GM12878 (cell line): ENCODE results near the gene LENG1. TPM values are rescaled to one million over a fixed set of nuclear protein-coding genes. Genes with fewer than 3 reads are reported as not detected.

Source experiments
- ATAC-seq: fragments of 200-7000 bp; cut with Tn5 transposase; 3 replicates; pipeline ENCODE4 v1.9.1; 2020; ENCODE audit warnings: mild to moderate bottlenecking, moderate library complexity
- BruUV-seq: library from RNA; stranded (reverse); fragments of 400-500 nt; replicated peaks from 2 replicates; lab custom pipeline; 2021; lab: Mats Ljungman, UMichigan
- CTCF ChIA-PET: fragments of 300-600 bp; sonication (Branson Sonifier 250); formaldehyde crosslinking; extraction: SDS; loops from one replicate; lab custom pipeline; 2021; ENCODE audit warnings: inconsistent platforms; lab: Yijun Ruan, JAX
- POLR2A ChIA-PET: fragments of 350-600 bp; formaldehyde crosslinking; extraction: SDS; loops from one replicate; lab custom pipeline; 2021; ENCODE audit warnings: inconsistent platforms; lab: Charles Lee
- RAD21 ChIA-PET: fragments of 300-600 bp; sonication (Branson Sonifier 250); formaldehyde crosslinking; loops from one replicate; lab custom pipeline; 2023; ENCODE audit warnings: antibody characterized with exemption; ENCODE audit not compliant: unreplicated experiment; lab: Charles Lee
- SMC1A ChIA-PET: fragments of 300-600 bp; sonication (Branson Sonifier 250); formaldehyde crosslinking; loops from one replicate; lab custom pipeline; 2023; ENCODE audit not compliant: unreplicated experiment, uncharacterized antibody; lab: Charles Lee
- DNase-seq: peaks from one replicate; pipeline ENCODE4 v3.0.0-alpha.2; 2011; ENCODE audit warnings: low read depth, low spot score
- FAIRE-seq: peaks from 3 replicates; lab custom pipeline; 2011; peaks lifted over from hg19 to GRCh38; lab: Jason Lieb, UNC
- H2AFZ ChIP-seq: 2 replicates; pipeline ENCODE4 v1.6.0; 2011; ENCODE audit warnings: low read depth, low read length, control low read depth; ENCODE audit not compliant: control insufficient read depth
- H3K27ac ChIP-seq: 2 replicates; pipeline ENCODE4 v1.5.1; 2011; ENCODE audit warnings: control low read depth; ENCODE audit not compliant: control insufficient read depth, insufficient read depth
- H3K27me3 ChIP-seq, 2 experiments: replicated peaks in 1 of 2; 2 replicates each; pipeline versions ENCODE4 v1.6.0 to v1.6.1; 2011; ENCODE audit warnings: low read length in 1 of 2; ENCODE audit not compliant: control insufficient read depth in 2 of 2, insufficient read depth in 2 of 2
- H3K36me3 ChIP-seq, 2 experiments: 2 replicates each; pipeline ENCODE4 v1.5.1; 2011; ENCODE audit warnings: low read length in 1 of 2; ENCODE audit not compliant: control insufficient read depth in 2 of 2, insufficient read depth in 2 of 2
- H3K4me1 ChIP-seq: 2 replicates; pipeline ENCODE4 v1.6.1; 2011; ENCODE audit warnings: mild to moderate bottlenecking, low read length, moderate library complexity, mixed read lengths; ENCODE audit not compliant: control insufficient read depth, insufficient read depth
- H3K4me2 ChIP-seq: 2 replicates; pipeline ENCODE4 v1.6.0; 2011; ENCODE audit warnings: control low read depth; ENCODE audit not compliant: control insufficient read depth, insufficient read depth
- H3K4me3 ChIP-seq: fragments of 200-600 bp; sonication (generic); 2 replicates; pipeline ENCODE4 v1.5.1; 2016
- H3K79me2 ChIP-seq: 2 replicates; pipeline ENCODE4 v1.6.0; 2011; ENCODE audit warnings: low read length; ENCODE audit not compliant: control insufficient read depth, insufficient read depth
- H3K9ac ChIP-seq: 2 replicates; pipeline ENCODE4 v1.8.0; 2011; ENCODE audit warnings: low read length, control low read depth, mixed read lengths; ENCODE audit not compliant: control insufficient read depth, insufficient read depth
- H3K9me3 ChIP-seq: replicated peaks from 3 replicates; pipeline ENCODE4 v1.5.1; 2011; ENCODE audit warnings: mild to moderate bottlenecking, low read length; ENCODE audit not compliant: control insufficient read depth, insufficient read depth
- H4K20me1 ChIP-seq: 2 replicates; pipeline ENCODE4 v1.6.0; 2011; ENCODE audit not compliant: control insufficient read depth, insufficient read depth
- POLR2A ChIP-seq: IDR thresholded peaks from 2 replicates; pipeline ENCODE4 v1.6.1; 2011; ENCODE audit warnings: low read depth, mild to moderate bottlenecking, low read length
- POLR2AphosphoS5 ChIP-seq: IDR thresholded peaks from 2 replicates; pipeline ENCODE4 v1.6.1; 2011; ENCODE audit warnings: mild to moderate bottlenecking, low read length, inconsistent platforms
- STAT3 ChIP-seq: IDR thresholded peaks from 2 replicates; pipeline ENCODE4 v1.6.1; 2011; ENCODE audit warnings: low read depth, low read length, improper control_type of control experiment
- WGBS: methylation state at CpG from one replicate; pipeline ENCODE4 v1.1.6; 2016; ENCODE audit warnings: low lambda C conversion rate; ENCODE audit not compliant: insufficient replicate concordance, insufficient coverage; ENCODE audit errors: missing lambda C conversion rate; 5-methylcytosine and 5-hydroxymethylcytosine counted together
- in situ Hi-C: fragments of 300-500 bp; cut with MboI; formaldehyde crosslinking; loops from 9 replicates; pipeline ENCODE4 v1.14.3; 2018; ENCODE audit warnings: mixed read lengths
- intact Hi-C: fragments of 100-400 bp; cut with micrococcal nuclease; formaldehyde crosslinking; loops from one replicate; pipeline ENCODE4 v1.14.2; 2022; ENCODE audit not compliant: unreplicated experiment
- polyA plus RNA-seq, 11 experiments: library from polyadenylated mRNA; depleted of rRNA in 4 of 11; unstranded in 6 of 11; stranded (reverse) in 5 of 11; fragments of >200 nt; fragmentation: Nextera tagmentation in 4 of 11; fragmentation: Illumina TruSeq in 1 of 11; extraction: Ambion mirVana in 4 of 11; extraction: Trizol in 1 of 11; gene quantifications; 1 replicate in 1 of 11; 2 replicates in 10 of 11; pipeline versions ENCODE4 v1.2.1 to v1.2.3, GENCODE V29; 2011 to 2016; ENCODE audit warnings: inconsistent platforms in 2 of 11, missing spikeins in 2 of 11, low read depth in 1 of 11
- total RNA-seq, 4 experiments: library from RNA; depleted of rRNA in 3 of 4; stranded (reverse); fragments of >200 nt in 3 of 4; fragmentation: Illumina TruSeq in 1 of 4; extraction: Trizol in 1 of 4; gene quantifications; 2 replicates each; pipeline versions ENCODE4 v1.2.1 to v1.2.3, GENCODE V29; 2013 to 2021
- TF ChIP-seq, protein P1 (sequence below): fragments of 450-650 bp; IDR thresholded peaks from 2 replicates; pipeline ENCODE4 v1.6.1; 2016; ENCODE audit warnings: mild to moderate bottlenecking, moderate library complexity, borderline replicate concordance

The LENG1 gene
- total and polyA plus RNA-seq, 10 of the 15 experiments (the other 5 are each of a cell fraction or from before 2014, with no cell fraction given) = 0.21 to 10.8 (median 5.8) TPM

DNA sequence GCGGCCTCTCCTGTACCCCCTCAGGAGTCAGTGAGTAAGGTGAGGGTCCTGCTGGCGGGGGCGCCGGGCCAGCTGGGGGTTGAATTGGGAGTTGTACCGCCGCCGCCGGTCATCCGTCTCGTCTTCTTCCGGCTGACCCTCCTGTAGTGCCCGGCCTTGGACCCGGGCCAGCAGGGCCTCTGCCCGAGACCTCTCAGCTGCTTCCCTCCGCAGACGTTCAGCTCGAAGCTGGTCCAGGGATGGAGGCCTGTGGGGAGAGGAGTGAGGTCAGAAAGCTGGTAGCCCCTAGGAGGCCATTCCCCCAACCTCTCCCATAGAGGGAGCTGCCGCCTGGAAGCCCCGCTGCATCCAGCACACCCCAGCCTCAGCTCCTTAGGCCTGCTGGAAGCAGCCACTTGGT is 3.8 kb downstream of the LENG1 start:
- peaks cover under 1% of the 10 kb centered on the region; the same call in 1 of the 2 replicates for H3K4me1 ChIP-seq

More for the DNA sequence above, 3.8 kb downstream of the LENG1 start:
- Histone ChIP-seq H3K9ac (no peak overlapping the region), H3K9me3 (no peaks in the 10 kb centered on the region), H3K27ac (no peak overlapping the region), H2AFZ (no peak overlapping the region), H3K36me3 (peaks cover 22 to 25% of the 10 kb centered on the region in 2 experiments; a peak in 3 of 4 replicates), H3K79me2 (peaks cover 8% of the 10 kb centered on the region)
- intact Hi-C loops = no loop called here
- ChIA-PET SMC1A (interaction anchor here (1.0 kb wide), 1 partner anchor 19 kb away, joined by 3 read pairs; no protein-coding TSS in a partner anchor), CTCF (no interaction called here)
- TF ChIP-seq POLR2A (peak; percentile 55; the same call in 1 of the 2 replicates), STAT3 (no peak), POLR2AphosphoS5 (0 out of 2 replicates have a peak, but pooled peaks have one; percentile 17)
- TF ChIP-seq, protein P1, sequence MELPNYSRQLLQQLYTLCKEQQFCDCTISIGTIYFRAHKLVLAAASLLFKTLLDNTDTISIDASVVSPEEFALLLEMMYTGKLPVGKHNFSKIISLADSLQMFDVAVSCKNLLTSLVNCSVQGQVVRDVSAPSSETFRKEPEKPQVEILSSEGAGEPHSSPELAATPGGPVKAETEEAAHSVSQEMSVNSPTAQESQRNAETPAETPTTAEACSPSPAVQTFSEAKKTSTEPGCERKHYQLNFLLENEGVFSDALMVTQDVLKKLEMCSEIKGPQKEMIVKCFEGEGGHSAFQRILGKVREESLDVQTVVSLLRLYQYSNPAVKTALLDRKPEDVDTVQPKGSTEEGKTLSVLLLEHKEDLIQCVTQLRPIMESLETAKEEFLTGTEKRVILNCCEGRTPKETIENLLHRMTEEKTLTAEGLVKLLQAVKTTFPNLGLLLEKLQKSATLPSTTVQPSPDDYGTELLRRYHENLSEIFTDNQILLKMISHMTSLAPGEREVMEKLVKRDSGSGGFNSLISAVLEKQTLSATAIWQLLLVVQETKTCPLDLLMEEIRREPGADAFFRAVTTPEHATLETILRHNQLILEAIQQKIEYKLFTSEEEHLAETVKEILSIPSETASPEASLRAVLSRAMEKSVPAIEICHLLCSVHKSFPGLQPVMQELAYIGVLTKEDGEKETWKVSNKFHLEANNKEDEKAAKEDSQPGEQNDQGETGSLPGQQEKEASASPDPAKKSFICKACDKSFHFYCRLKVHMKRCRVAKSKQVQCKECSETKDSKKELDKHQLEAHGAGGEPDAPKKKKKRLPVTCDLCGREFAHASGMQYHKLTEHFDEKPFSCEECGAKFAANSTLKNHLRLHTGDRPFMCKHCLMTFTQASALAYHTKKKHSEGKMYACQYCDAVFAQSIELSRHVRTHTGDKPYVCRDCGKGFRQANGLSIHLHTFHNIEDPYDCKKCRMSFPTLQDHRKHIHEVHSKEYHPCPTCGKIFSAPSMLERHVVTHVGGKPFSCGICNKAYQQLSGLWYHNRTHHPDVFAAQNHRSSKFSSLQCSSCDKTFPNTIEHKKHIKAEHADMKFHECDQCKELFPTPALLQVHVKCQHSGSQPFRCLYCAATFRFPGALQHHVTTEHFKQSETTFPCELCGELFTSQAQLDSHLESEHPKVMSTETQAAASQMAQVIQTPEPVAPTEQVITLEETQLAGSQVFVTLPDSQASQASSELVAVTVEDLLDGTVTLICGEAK = no peak
- TF ChIP-seq, all 136 proteins: peak for 2
- Histone ChIP-seq H4K20me1 (no peaks in the 10 kb centered on the region), H3K4me3 (no peak overlapping the region), H3K27me3 (no peaks in the 10 kb centered on the region), H3K4me2 (no peak overlapping the region)
- WGBS = 94% methylated on average over 15 of the region's 19 CpGs
- ATAC-seq (no peak), FAIRE-seq (no peak), DNase-seq (no peak)
- ChIA-PET POLR2A (interaction anchor here (0.7 kb wide), 1 partner anchor 19 kb away, joined by 3 read pairs; the partner anchor contains the start of gene CNOT3), RAD21 (no interaction called here)
- in situ Hi-C loops = no loop called here
- no TSS peak for BruUV-seq
